HepG2 (cell line): ENCODE results near the gene STK25. TPM values are rescaled to one million over a fixed set of nuclear protein-coding genes. Genes with fewer than 3 reads are reported as not detected.
A peak's percentile ranks its signal among the peaks of the same experiment; 100 is the strongest.

ENCODE experiments used
- AKAP8 ChIP-seq: sonication (generic); formaldehyde crosslinking; IDR thresholded peaks from 2 replicates; pipeline ENCODE4 v1.5.1; 2020; ENCODE audit warnings: mild to moderate bottlenecking, missing genetic modification reagents
- CENPBD1 ChIP-seq: sonication (generic); formaldehyde crosslinking; IDR thresholded peaks from 2 replicates; pipeline ENCODE4 v1.8.0; 2022; ENCODE audit warnings: missing genetic modification reagents, low read depth, mild to moderate bottlenecking, borderline replicate concordance
- DZIP1 ChIP-seq: sonication (generic); formaldehyde crosslinking; IDR thresholded peaks from 2 replicates; pipeline ENCODE4 v1.5.0; 2020; ENCODE audit warnings: mild to moderate bottlenecking, missing genetic modification reagents
- FOXM1 ChIP-seq: sonication (generic); formaldehyde crosslinking; IDR thresholded peaks from 2 replicates; pipeline ENCODE4 v1.5.0; 2020; ENCODE audit warnings: missing genetic modification reagents
- GATAD2A ChIP-seq: IDR thresholded peaks from 2 replicates; pipeline ENCODE4 v1.6.1; 2016
- GLI4 ChIP-seq: sonication (generic); formaldehyde crosslinking; IDR thresholded peaks from 2 replicates; pipeline ENCODE4 v1.5.1; 2020; ENCODE audit warnings: missing genetic modification reagents, mild to moderate bottlenecking, moderate library complexity, borderline replicate concordance
- HINFP ChIP-seq: sonication (generic); formaldehyde crosslinking; IDR thresholded peaks from 2 replicates; pipeline ENCODE4 v1.4.0; 2020; ENCODE audit warnings: low read depth, mild to moderate bottlenecking, missing genetic modification reagents
- JUN ChIP-seq: sonication (generic); formaldehyde crosslinking; IDR thresholded peaks from 2 replicates; pipeline ENCODE4 v1.4.0; 2020; ENCODE audit warnings: mild to moderate bottlenecking, missing genetic modification reagents
- KMT2B ChIP-seq: IDR thresholded peaks from 2 replicates; pipeline ENCODE4 v1.6.1; 2016; ENCODE audit warnings: missing genetic modification reagents, missing compliant biosample characterization
- MBD4 ChIP-seq: IDR thresholded peaks from 2 replicates; pipeline ENCODE4 v1.6.1; 2012; ENCODE audit warnings: low read length, inconsistent platforms, borderline replicate concordance
- NFKB2 ChIP-seq: sonication (generic); formaldehyde crosslinking; IDR thresholded peaks from 2 replicates; pipeline ENCODE4 v1.4.0; 2020; ENCODE audit warnings: missing genetic modification reagents, borderline replicate concordance
- PBX3 ChIP-seq: sonication (generic); formaldehyde crosslinking; IDR thresholded peaks from 2 replicates; pipeline ENCODE4 v1.8.1; 2023; ENCODE audit warnings: missing genetic modification reagents, inconsistent platforms, borderline replicate concordance
- REXO4 ChIP-seq: sonication (generic); formaldehyde crosslinking; IDR thresholded peaks from 2 replicates; pipeline ENCODE4 v1.8.0; 2022; ENCODE audit warnings: missing genetic modification reagents, mild to moderate bottlenecking, borderline replicate concordance
- SIN3B ChIP-seq: fragments of 150-350 bp; IDR thresholded peaks from 2 replicates; pipeline ENCODE4 v1.6.1; 2014; ENCODE audit warnings: low read length
- SMYD3 ChIP-seq: sonication (generic); formaldehyde crosslinking; IDR thresholded peaks from 2 replicates; pipeline ENCODE4 v1.8.1; 2023; ENCODE audit warnings: mild to moderate bottlenecking, missing genetic modification reagents
- TFDP2 ChIP-seq: sonication (generic); formaldehyde crosslinking; IDR thresholded peaks from 2 replicates; pipeline ENCODE4 v1.4.0; 2020; ENCODE audit warnings: missing genetic modification reagents
- YY1 ChIP-seq: IDR thresholded peaks from 2 replicates; pipeline ENCODE4 v1.6.1; 2011; ENCODE audit warnings: low read length, low read depth, moderate library complexity, mild to moderate bottlenecking; ENCODE audit not compliant: insufficient read depth, insufficient replicate concordance
- ZNF274 ChIP-seq: sonication (generic); formaldehyde crosslinking; IDR thresholded peaks from 2 replicates; pipeline ENCODE4 v1.5.1; 2020; ENCODE audit warnings: mild to moderate bottlenecking, missing genetic modification reagents
- ZNF333 ChIP-seq: sonication (generic); formaldehyde crosslinking; IDR thresholded peaks from 2 replicates; pipeline ENCODE4 v1.4.0; 2020; ENCODE audit warnings: mild to moderate bottlenecking, missing genetic modification reagents, borderline replicate concordance
- ZNF616 ChIP-seq: sonication (generic); formaldehyde crosslinking; IDR thresholded peaks from 2 replicates; pipeline ENCODE4 v1.5.0; 2020; ENCODE audit warnings: low read depth, mild to moderate bottlenecking, missing genetic modification reagents
- ZNF678 ChIP-seq: sonication (generic); formaldehyde crosslinking; IDR thresholded peaks from 2 replicates; pipeline ENCODE4 v1.4.0; 2020; ENCODE audit warnings: mild to moderate bottlenecking, missing genetic modification reagents
- ZNF792 ChIP-seq: IDR thresholded peaks from 2 replicates; pipeline ENCODE4 v1.6.1; 2016
- polyA plus RNA-seq, 8 experiments: library from polyadenylated mRNA; depleted of rRNA in 3 of 8; stranded (reverse) in 7 of 8; unstranded in 1 of 8; fragments of >200 nt; fragmentation: Illumina TruSeq in 4 of 8; extraction: Trizol in 4 of 8; gene quantifications; 2 replicates each; pipeline versions ENCODE4 v1.2.1 to v1.2.3, GENCODE V29; 2011 to 2016; ENCODE audit warnings: low read depth in 4 of 8, missing spikeins in 1 of 8, mixed read lengths in 1 of 8; ENCODE audit not compliant: insufficient read depth in 1 of 8
- total RNA-seq, 5 experiments: library from RNA; depleted of rRNA; stranded (reverse); fragments of >200 nt; fragmentation: Illumina TruSeq; extraction: Trizol; gene quantifications; 2 replicates each; pipeline ENCODE4 v1.2.3, GENCODE V29; 2016; ENCODE audit warnings: low read depth in 1 of 5

The STK25 gene
- total and polyA plus RNA-seq, 2 of the 13 experiments (the other 11 are each of a cell fraction or from before 2014, with no cell fraction given): 177 to 481 TPM

- TF ChIP-seq ZNF616 (peak; percentile 71; the same call in 1 of the 2 replicates), AKAP8 (peak; percentile 53; the same call in 1 of the 2 replicates), JUN (CRISPR knock-in tag) (peak; percentile 36; the same call in 1 of the 2 replicates), FOXM1 (CRISPR knock-in tag) (no peak), ZNF333 (CRISPR knock-in tag) (0 out of 2 replicates have a peak, but pooled peaks have one; percentile 14), MBD4 (no peak), CENPBD1 (CRISPR knock-in tag) (no peak), REXO4 (CRISPR knock-in tag) (no peak), SIN3B (no peak), GATAD2A (CRISPR knock-in tag) (no peak), TFDP2 (CRISPR knock-in tag) (no peak), SMYD3 (no peak), PBX3 (no peak), YY1 (peak; percentile 48), ZNF274 (CRISPR knock-in tag) (no peak), KMT2B (CRISPR knock-in tag) (no peak), NFKB2 (CRISPR knock-in tag) (peak; percentile 59; the same call in 1 of the 2 replicates), GLI4 (peak; percentile 82; the same call in 1 of the 2 replicates), DZIP1 (CRISPR knock-in tag) (no peak), ZNF792 (CRISPR knock-in tag) (peak; percentile 21; the same call in 1 of the 2 replicates), ZNF678 (CRISPR knock-in tag) (no peak), HINFP (no peak)
Measured at GRCh38 chr2:241551998-241552737, 43.8 kb upstream of the STK25 start (continued).
